IMR-90 (cell line): ENCODE data around the gene FOXO1.

ENCODE experiments used
- MAZ ChIP-seq: IDR thresholded peaks from 2 replicates; pipeline ENCODE4 v1.6.1; 2012; ENCODE audit warnings: low read depth, mild to moderate bottlenecking, low read length, improper control_type of control experiment, moderate library complexity, borderline replicate concordance
- RCOR1 ChIP-seq: IDR thresholded peaks from 2 replicates; pipeline ENCODE4 v1.6.1; 2012; ENCODE audit warnings: mild to moderate bottlenecking, low read length, improper control_type of control experiment; ENCODE audit not compliant: insufficient replicate concordance
- TF ChIP-seq, protein P1 (sequence below): fragments of 150-350 bp; IDR thresholded peaks from 2 replicates; pipeline ENCODE4 v1.6.1; 2017; ENCODE audit warnings: mild to moderate bottlenecking, antibody characterized with exemption, low read length, low read depth
- TF ChIP-seq, protein P2 (sequence below): conservative IDR thresholded peaks from 2 replicates; pipeline ENCODE4 v1.5.1; 2012; ENCODE audit warnings: mild to moderate bottlenecking, low read depth, low read length, improper control_type of control experiment

DNA sequence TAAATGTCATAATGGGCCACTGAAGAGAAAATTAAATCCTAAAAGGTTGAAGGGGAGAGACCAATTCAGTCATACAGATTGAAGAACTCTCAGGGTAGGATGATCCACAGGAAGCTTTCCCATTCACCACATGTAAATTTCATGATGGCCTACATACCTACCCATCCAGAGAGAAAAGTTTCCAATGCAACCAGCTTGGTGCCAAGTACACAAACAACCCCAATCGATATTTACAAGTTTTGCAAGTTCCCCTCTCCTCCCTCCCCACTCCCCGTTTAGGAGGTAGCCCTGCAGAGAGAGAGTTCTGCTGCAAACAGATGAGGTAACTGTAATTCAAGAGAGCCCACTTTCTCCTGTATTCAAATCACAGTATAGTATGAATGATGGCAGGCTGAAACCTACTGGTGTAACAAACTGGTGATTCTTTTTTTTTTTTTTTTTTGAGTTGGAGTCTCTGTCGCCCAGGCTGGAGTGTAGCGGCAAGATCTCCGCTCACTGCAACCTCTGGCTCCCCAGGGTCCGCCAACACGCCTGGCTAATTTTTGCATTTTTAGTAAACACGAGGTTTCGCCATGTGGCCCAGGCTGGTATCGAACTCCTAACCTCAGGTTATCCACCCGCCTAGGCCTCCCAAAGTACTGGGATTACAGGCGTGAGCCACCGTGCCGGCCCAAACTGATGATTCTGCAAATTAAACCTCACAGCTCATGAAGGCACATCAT, 14.4 kb downstream of the FOXO1 start:
- TF ChIP-seq, protein P1, sequence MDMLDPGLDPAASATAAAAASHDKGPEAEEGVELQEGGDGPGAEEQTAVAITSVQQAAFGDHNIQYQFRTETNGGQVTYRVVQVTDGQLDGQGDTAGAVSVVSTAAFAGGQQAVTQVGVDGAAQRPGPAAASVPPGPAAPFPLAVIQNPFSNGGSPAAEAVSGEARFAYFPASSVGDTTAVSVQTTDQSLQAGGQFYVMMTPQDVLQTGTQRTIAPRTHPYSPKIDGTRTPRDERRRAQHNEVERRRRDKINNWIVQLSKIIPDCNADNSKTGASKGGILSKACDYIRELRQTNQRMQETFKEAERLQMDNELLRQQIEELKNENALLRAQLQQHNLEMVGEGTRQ, result no peak
- TF ChIP-seq, protein P2, sequence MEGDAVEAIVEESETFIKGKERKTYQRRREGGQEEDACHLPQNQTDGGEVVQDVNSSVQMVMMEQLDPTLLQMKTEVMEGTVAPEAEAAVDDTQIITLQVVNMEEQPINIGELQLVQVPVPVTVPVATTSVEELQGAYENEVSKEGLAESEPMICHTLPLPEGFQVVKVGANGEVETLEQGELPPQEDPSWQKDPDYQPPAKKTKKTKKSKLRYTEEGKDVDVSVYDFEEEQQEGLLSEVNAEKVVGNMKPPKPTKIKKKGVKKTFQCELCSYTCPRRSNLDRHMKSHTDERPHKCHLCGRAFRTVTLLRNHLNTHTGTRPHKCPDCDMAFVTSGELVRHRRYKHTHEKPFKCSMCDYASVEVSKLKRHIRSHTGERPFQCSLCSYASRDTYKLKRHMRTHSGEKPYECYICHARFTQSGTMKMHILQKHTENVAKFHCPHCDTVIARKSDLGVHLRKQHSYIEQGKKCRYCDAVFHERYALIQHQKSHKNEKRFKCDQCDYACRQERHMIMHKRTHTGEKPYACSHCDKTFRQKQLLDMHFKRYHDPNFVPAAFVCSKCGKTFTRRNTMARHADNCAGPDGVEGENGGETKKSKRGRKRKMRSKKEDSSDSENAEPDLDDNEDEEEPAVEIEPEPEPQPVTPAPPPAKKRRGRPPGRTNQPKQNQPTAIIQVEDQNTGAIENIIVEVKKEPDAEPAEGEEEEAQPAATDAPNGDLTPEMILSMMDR, result no peak
- no peak for TF ChIP-seq RCOR1
- no peak for TF ChIP-seq MAZ
